ENCODE results near the gene HEATR1. TPM values are rescaled to one million over a fixed set of nuclear protein-coding genes. Genes with fewer than 3 reads are reported as not detected.
"Not testable (repeated sequence)": the region's sequence is repeated elsewhere in the genome, so short reads cannot be mapped to it uniquely, and the experiment has no call there.

The HEATR1 gene
- total RNA-seq, 1 donor from 2014 or later, result 51.7 TPM

DNA sequence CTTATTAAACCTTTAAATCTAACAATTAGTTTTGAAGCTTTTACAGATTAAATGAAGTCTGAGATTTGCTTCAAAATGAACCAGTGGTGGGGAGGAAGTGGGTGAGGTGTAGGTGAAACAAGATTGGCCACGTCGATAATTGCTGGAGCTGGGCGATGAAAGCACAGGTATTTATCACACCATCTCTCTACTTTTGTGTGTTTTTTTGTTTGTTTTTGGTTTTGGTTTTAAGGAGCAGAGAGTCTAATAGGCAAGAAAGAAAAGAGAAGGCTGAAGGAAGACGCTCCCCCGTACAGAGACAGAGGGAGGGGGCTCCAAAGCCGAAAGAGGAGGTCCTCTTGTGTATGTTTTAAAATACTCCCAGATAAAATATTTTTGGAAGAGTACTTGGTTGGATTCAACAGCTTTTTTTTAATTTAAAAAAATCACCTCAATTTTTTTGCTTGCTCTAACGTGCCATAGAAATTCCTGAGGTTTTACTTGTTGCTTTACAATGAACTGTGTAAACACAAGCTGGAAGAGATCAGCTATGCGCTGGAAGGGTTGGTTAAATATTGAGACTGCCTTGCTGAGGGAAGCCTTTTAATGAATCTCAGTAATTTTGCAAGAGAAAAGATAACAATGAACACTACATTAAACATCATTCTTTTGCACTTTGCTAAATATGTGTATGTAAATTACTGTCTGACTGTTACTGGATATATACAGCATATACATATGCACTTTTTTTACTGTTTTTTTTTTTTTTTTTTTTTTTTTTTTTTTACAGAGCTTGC lies 87.2 kb downstream of the HEATR1 start:
- intact Hi-C loops (cut with micrococcal nuclease), result loop anchor here (2.0 to 5.0 kb wide), 2 partner anchors 100 to 650 kb away; partner anchors contain the start of gene LYST

DNA sequence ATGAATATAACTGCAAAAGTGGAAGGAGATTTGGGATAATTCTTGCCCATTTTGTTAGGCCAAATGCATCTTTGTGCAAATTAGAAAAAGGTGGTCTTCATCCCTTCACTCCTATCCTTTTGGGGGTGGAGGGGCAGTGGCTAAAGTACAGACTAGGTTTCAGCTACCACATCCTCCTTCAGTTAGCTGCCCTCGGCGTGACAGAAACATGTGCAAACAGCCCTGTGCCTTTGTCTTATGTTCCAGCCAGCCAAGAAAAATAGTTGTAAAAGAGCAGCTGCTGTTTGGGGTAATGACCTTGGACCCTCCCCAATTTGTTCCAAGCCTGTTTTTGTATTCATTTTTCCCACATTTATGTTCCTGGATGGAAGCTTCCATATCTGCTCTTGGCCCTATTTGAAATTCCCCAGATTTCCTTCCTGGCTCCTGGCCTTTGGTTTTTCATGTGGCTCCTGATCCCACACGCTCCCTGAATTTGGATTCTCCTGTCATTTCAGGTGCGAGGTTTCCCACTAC lies 88.8 kb downstream of the HEATR1 start:
- intact Hi-C loops (cut with micrococcal nuclease), result loop anchor here (5.0 kb wide), 1 partner anchor 648 kb away; the partner anchor contains the start of gene LYST

DNA sequence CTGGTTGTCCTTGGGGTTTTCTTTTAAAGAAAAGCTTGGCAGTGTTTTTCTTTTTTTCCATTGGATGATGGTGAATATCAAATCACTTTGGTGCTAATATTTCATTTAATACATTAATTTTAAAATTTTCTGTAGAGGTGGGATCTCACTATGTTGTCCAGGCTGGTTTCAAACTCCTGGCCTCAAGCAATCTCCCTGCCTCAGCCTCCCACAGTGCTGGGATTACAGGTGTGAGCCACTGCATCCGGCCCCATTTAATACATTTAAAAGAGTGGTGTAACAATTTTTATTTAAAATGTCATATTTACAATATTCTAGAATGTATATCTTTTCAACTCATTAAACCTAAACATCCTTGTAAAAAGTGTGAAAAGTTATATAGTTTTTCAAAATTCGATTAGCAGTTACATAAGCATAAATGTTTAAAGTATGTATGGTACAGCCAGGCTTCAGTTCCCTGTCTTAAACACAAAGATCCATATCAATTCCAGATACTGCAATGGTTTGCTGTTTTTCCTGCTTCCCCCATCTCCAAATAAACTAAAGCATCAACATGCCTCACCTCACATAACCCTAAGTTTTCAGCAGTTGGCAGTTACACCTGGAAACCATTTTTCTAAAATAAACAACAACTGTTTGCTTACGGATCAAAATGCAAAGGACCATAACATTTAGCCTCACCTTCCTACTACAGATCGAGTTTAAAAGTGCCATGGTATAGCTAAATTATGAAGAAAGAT lies 89.4 kb downstream of the HEATR1 start:
- intact Hi-C loops (cut with micrococcal nuclease), result loop anchor here (5.0 kb wide), 1 partner anchor 648 kb away; the partner anchor contains the start of gene LYST

DNA sequence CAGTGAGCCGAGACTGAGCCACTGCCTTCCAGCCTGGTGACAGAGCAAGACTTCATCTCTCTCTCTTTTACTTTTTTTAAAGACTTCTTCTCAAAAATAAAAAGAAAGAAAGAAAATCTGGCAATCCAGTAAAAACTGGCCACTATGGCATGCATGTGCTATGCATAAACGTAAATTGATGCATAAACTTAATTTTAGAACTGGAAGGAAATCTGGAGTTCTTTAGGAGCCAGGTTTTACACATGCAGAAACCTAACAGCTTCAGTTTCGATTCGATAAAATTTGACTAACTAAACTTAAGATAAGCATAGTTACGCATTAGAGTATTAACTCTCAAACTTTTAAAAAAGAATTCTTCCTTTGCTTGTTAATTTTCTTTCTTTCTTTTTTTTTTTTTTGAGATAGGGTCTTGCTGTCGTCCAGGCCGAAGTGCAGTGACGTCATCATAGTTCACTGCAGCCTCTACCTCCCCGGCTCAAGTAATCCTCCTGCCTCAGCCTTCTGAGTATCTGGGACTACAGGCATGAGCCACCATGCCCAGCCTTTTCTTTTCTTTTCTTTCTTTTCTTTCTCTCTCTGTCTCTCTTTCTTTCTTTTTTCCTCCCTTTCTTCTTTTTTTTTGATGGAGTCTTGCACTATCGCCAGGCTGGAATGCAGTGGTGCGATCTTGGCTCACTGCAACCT lies 92.4 kb downstream of the HEATR1 start:
- intact Hi-C loops (cut with micrococcal nuclease), result no loop called here

DNA sequence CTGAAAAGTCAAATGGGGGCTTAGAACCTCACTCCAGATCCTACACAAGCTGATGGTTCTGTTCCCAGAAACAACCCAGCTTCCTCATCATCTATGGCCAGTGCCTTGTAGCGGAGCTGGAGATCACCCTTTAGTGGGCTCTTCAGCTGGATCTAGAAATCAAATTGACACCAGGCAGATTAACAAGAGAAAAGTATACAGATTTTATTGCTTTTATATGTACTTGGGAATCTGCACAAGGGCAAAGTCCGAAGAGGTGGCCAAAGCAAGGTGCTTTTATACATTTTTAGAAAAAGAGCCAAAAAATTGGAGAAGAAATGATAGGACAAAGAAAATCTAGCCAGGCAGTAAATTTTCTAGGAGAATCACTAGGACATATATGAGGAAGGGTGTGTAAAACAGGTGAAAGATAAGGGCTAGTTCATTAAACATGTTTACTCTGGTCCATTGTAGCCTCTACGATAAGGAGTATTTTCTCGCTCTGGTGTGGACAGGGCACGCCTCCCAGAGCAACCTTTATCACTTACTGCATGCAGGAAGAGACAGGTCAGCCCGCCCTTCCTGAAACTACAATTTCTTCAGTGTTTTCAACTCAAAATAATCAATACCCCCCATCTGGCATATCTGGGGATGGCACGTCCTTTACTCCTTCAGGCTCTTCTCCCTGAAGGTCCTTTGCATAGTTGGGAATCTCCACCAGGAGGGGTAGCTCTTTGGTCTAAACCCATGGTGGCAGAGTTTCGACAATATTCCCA lies 94.5 kb downstream of the HEATR1 start:
- intact Hi-C loops (cut with micrococcal nuclease), result no loop called here

DNA sequence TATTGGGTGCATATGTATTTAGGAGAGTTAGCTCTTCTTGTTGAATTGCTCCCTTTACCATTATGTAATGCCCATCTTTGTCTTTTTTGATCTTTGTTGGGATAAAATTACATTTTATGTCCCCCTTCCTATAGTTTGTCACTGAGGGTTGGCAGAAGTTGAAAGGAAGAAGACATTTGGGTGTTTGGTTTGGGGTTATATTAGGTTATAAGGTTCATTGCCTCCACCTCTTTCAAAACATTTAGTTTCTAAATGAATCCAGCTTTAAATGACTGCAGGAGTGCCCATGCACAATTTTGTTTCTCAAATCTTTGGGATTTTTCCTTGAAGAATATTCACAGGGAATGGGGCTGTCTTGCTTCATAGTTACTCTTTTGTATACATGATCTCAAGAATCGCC lies 95.1 kb downstream of the HEATR1 start:
- intact Hi-C loops (cut with micrococcal nuclease), result no loop called here

DNA sequence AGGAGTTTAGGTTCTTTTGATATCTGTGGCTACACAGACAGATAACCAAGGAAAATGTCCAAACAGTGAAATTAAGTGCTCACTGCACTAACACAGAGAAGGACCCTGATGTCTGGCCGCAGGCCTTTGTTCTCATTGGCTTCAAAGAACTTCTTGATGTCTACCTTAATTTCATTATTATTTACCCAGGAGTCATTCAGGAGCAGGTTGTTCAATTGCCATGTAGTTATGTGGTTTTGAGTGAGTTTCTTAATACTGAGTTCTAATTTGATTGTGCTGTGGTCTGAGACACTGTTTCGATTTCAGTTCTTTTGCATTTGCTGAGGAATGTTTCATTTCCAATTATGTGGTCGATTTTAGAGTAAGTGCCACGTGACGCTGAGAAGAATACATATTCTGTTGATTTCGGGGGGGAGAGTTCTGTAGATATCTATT lies 95.7 kb downstream of the HEATR1 start:
- intact Hi-C loops (cut with micrococcal nuclease), result no loop called here

DNA sequence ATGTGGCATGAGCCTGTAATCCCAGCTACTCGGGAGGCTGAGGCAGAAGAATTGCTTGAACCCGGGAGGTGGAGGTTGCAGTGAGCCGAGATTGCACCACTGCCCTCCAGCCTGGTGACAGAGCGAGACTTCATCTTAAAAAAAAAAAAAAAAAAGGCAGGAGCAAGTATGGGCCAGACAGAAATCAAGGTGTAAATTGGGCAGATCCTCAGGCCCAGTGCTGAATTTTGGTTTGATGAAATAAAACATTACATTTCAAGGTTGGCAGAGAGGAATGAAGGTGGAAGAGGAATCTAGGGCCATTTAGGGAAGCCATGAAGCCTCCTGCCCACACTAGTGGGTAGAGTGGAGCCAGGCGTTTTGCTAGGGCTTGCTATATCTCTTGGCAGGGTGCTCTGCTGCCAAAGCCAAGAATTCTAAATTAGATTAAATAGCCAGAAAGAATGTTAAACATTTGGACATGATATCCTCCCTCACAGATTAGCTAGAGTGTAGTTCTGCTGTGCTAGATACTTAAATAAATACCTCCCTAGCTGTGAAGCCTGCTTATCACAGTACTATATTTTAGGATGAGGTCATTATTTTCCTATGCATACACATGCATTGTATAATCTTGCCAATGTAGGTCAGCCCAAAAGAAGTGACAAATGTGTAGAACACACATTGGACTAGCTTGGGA lies 97.2 kb downstream of the HEATR1 start:
- intact Hi-C loops (cut with micrococcal nuclease), result no loop called here

DNA sequence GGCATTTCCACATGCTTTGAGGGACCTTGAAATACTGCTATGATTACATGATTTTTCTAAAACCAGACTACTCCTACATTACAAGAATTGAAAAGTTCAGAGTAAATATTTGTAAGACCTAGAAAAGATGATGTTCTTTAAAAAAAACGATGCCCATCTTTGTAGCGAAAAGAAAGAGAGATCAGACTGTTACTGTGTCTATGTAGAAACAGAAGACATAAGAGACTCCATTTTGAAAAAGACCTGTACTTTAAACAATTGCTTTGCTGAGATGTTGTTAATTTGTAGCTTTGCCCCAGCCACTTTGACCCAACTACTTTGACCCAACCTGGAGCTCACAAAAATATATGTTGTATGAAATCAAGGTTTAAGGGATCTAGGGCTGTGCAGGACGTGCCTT lies 100.0 kb downstream of the HEATR1 start:
- intact Hi-C loops (cut with micrococcal nuclease), result not testable (repeated sequence)

DNA sequence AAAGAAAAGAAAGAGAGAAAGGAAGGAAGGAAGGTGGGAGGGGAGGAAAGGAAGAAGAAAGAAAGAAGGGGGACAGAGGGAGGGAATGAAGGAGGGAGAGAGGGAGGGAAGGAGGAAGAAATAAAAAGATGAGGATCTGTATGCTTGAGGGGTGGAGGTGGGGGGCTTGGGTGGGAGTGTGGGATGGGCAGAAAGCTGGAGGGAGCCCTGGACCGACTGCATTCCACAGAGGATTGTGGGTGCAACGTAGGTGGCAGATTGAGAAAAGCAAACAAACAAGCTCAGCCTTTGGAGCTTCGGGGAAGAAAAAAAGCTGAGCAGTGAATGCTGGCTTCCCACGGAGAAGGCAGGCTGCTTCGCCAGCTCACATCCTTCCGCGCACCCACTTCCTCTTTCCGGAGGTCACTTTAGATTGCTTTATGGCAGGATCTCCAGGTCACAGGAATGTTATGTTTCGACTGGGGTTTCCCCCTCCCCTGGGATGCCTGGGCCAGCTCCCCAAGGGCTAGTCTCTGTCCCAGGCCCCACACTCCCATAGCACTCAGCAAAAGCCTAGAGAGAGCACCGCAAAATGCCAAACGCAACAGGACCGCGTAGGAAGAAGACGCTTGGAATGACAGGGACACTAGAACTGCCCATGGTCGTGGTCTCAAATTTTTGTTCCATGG lies 101.2 kb downstream of the HEATR1 start:
- intact Hi-C loops (cut with micrococcal nuclease), result no loop called here

DNA sequence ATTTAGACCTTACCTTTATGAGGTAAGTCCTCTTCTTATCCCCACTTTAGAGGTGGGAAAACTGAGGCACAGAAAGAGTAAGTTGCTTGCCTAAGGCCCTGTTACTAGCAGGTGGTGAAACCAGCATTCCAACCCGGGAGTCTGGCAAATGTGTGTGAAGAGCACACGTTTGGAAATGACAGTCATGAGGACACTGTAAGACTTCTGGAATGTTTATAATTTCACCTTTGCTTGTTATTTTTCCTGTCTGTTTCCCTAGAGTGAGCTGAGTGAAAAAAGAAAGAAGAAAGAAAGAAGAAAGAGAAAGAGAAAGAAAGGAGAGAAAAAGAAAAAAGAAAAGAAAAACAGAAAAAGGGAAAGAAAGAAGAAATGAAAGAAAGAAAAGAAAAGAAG lies 101.7 kb downstream of the HEATR1 start:
- intact Hi-C loops (cut with micrococcal nuclease), result no loop called here

DNA sequence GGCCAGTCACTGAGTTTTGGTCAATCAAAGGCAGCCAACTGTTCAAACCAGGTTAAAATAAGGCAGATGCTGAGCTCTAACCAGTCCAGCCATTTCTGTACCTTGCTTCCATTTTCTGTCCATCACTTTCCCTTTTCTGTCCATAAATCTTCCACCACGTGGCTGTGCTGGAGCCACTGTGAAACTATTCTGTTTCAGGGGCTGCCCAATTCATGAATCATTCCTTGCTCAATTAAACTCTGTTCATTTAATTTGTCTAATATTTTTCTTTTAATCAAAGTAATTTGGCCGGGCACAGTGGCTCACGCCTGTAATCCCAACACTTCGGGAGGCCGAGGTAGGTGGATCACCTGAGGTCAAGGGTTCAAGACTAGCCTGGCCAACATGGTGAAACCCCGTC lies 103.2 kb downstream of the HEATR1 start:
- intact Hi-C loops (cut with micrococcal nuclease), result no loop called here

Other genes starting within 250 kb of the HEATR1 start
- 9.7 and 11.7 TPM in 2 replicates for gene EDARADD, start 210.2 kb downstream of the HEATR1 start, total RNA-seq
- 68.1 and 70.7 TPM in 2 replicates for gene LGALS8, start 80.5 kb downstream of the HEATR1 start, total RNA-seq
- 0.05 TPM in 1 of 2 replicates, not detected in the other for gene ACTN2, start 82.0 kb upstream of the HEATR1 start, total RNA-seq
- 39.9 and 40.6 TPM in 2 replicates for gene MTR, start 190.8 kb upstream of the HEATR1 start, total RNA-seq